GM12878 (cell line): ENCODE results near the gene FKBP1B. TPM values are rescaled to one million over a fixed set of nuclear protein-coding genes. Genes with fewer than 3 reads are reported as not detected.

Experiments
- ATAC-seq: fragments of 200-7000 bp; cut with Tn5 transposase; 3 replicates; pipeline ENCODE4 v1.9.1; 2020; ENCODE audit warnings: mild to moderate bottlenecking, moderate library complexity
- BruUV-seq: library from RNA; stranded (reverse); fragments of 400-500 nt; replicated peaks from 2 replicates; lab custom pipeline; 2021; lab: Mats Ljungman, UMichigan
- CTCF ChIA-PET: fragments of 300-600 bp; sonication (Branson Sonifier 250); formaldehyde crosslinking; extraction: SDS; loops from one replicate; lab custom pipeline; 2021; ENCODE audit warnings: inconsistent platforms; lab: Yijun Ruan, JAX
- POLR2A ChIA-PET: fragments of 350-600 bp; formaldehyde crosslinking; extraction: SDS; loops from one replicate; lab custom pipeline; 2021; ENCODE audit warnings: inconsistent platforms; lab: Charles Lee
- RAD21 ChIA-PET: fragments of 300-600 bp; sonication (Branson Sonifier 250); formaldehyde crosslinking; loops from one replicate; lab custom pipeline; 2023; ENCODE audit warnings: antibody characterized with exemption; ENCODE audit not compliant: unreplicated experiment; lab: Charles Lee
- SMC1A ChIA-PET: fragments of 300-600 bp; sonication (Branson Sonifier 250); formaldehyde crosslinking; loops from one replicate; lab custom pipeline; 2023; ENCODE audit not compliant: unreplicated experiment, uncharacterized antibody; lab: Charles Lee
- DNase-seq: peaks from one replicate; pipeline ENCODE4 v3.0.0-alpha.2; 2011; ENCODE audit warnings: low read depth, low spot score
- FAIRE-seq: peaks from 3 replicates; lab custom pipeline; 2011; peaks lifted over from hg19 to GRCh38; lab: Jason Lieb, UNC
- H2AFZ ChIP-seq: 2 replicates; pipeline ENCODE4 v1.6.0; 2011; ENCODE audit warnings: low read depth, low read length, control low read depth; ENCODE audit not compliant: control insufficient read depth
- H3K27ac ChIP-seq: 2 replicates; pipeline ENCODE4 v1.5.1; 2011; ENCODE audit warnings: control low read depth; ENCODE audit not compliant: control insufficient read depth, insufficient read depth
- H3K27me3 ChIP-seq, 2 experiments: replicated peaks in 1 of 2; 2 replicates each; pipeline versions ENCODE4 v1.6.0 to v1.6.1; 2011; ENCODE audit warnings: low read length in 1 of 2; ENCODE audit not compliant: control insufficient read depth in 2 of 2, insufficient read depth in 2 of 2
- H3K36me3 ChIP-seq, 2 experiments: 2 replicates each; pipeline ENCODE4 v1.5.1; 2011; ENCODE audit warnings: low read length in 1 of 2; ENCODE audit not compliant: control insufficient read depth in 2 of 2, insufficient read depth in 2 of 2
- H3K4me1 ChIP-seq: 2 replicates; pipeline ENCODE4 v1.6.1; 2011; ENCODE audit warnings: mild to moderate bottlenecking, low read length, moderate library complexity, mixed read lengths; ENCODE audit not compliant: control insufficient read depth, insufficient read depth
- H3K4me2 ChIP-seq: 2 replicates; pipeline ENCODE4 v1.6.0; 2011; ENCODE audit warnings: control low read depth; ENCODE audit not compliant: control insufficient read depth, insufficient read depth
- H3K4me3 ChIP-seq: fragments of 200-600 bp; sonication (generic); 2 replicates; pipeline ENCODE4 v1.5.1; 2016
- H3K79me2 ChIP-seq: 2 replicates; pipeline ENCODE4 v1.6.0; 2011; ENCODE audit warnings: low read length; ENCODE audit not compliant: control insufficient read depth, insufficient read depth
- H3K9ac ChIP-seq: 2 replicates; pipeline ENCODE4 v1.8.0; 2011; ENCODE audit warnings: low read length, control low read depth, mixed read lengths; ENCODE audit not compliant: control insufficient read depth, insufficient read depth
- H3K9me3 ChIP-seq: replicated peaks from 3 replicates; pipeline ENCODE4 v1.5.1; 2011; ENCODE audit warnings: mild to moderate bottlenecking, low read length; ENCODE audit not compliant: control insufficient read depth, insufficient read depth
- H4K20me1 ChIP-seq: 2 replicates; pipeline ENCODE4 v1.6.0; 2011; ENCODE audit not compliant: control insufficient read depth, insufficient read depth
- IRF3 ChIP-seq: fragments of 450-650 bp; IDR thresholded peaks from 2 replicates; pipeline ENCODE4 v1.6.1; 2014; ENCODE audit warnings: mild to moderate bottlenecking
- KAT2A ChIP-seq: conservative IDR thresholded peaks from 2 replicates; pipeline ENCODE4 v1.6.1; 2011; ENCODE audit warnings: low read depth, low read length; ENCODE audit not compliant: control insufficient read depth
- SKIL ChIP-seq: fragments of 450-650 bp; IDR thresholded peaks from 2 replicates; pipeline ENCODE4 v1.6.1; 2017; ENCODE audit warnings: mild to moderate bottlenecking, low read depth, inconsistent platforms; ENCODE audit not compliant: poor library complexity, severe bottlenecking
- ZNF217 ChIP-seq: fragments of 450-650 bp; IDR thresholded peaks from 2 replicates; pipeline ENCODE4 v1.6.1; 2017; ENCODE audit warnings: antibody characterized with exemption, mild to moderate bottlenecking
- WGBS: methylation state at CpG from one replicate; pipeline ENCODE4 v1.1.6; 2016; ENCODE audit warnings: low lambda C conversion rate; ENCODE audit not compliant: insufficient replicate concordance, insufficient coverage; ENCODE audit errors: missing lambda C conversion rate; 5-methylcytosine and 5-hydroxymethylcytosine counted together
- in situ Hi-C: fragments of 300-500 bp; cut with MboI; formaldehyde crosslinking; loops from 9 replicates; pipeline ENCODE4 v1.14.3; 2018; ENCODE audit warnings: mixed read lengths
- intact Hi-C: fragments of 100-400 bp; cut with micrococcal nuclease; formaldehyde crosslinking; loops from one replicate; pipeline ENCODE4 v1.14.2; 2022; ENCODE audit not compliant: unreplicated experiment
- polyA plus RNA-seq, 11 experiments: library from polyadenylated mRNA; depleted of rRNA in 4 of 11; unstranded in 6 of 11; stranded (reverse) in 5 of 11; fragments of >200 nt; fragmentation: Nextera tagmentation in 4 of 11; fragmentation: Illumina TruSeq in 1 of 11; extraction: Ambion mirVana in 4 of 11; extraction: Trizol in 1 of 11; gene quantifications; 1 replicate in 1 of 11; 2 replicates in 10 of 11; pipeline versions ENCODE4 v1.2.1 to v1.2.3, GENCODE V29; 2011 to 2016; ENCODE audit warnings: inconsistent platforms in 2 of 11, missing spikeins in 2 of 11, low read depth in 1 of 11
- total RNA-seq, 4 experiments: library from RNA; depleted of rRNA in 3 of 4; stranded (reverse); fragments of >200 nt in 3 of 4; fragmentation: Illumina TruSeq in 1 of 4; extraction: Trizol in 1 of 4; gene quantifications; 2 replicates each; pipeline versions ENCODE4 v1.2.1 to v1.2.3, GENCODE V29; 2013 to 2021

FKBP1B gene
- total and polyA plus RNA-seq, 10 of the 15 experiments (the other 5 are each of a cell fraction or from before 2014, with no cell fraction given), result 0.18 to 0.53 (median 0.24) TPM

- Histone ChIP-seq H3K27ac (no peak overlapping the region), H3K4me2 (no peak overlapping the region), H3K4me1 (no peaks in the 10 kb centered on the region), H3K36me3 (peaks cover 0 to 4% of the 10 kb centered on the region in 2 experiments; a peak in 1 of 4 replicates), H3K27me3 (no peaks in the 10 kb centered on the region; a peak in 1 of 4 replicates), H4K20me1 (no peaks in the 10 kb centered on the region), H3K4me3 (no peak overlapping the region), H3K79me2 (no peaks in the 10 kb centered on the region), H2AFZ (no peak overlapping the region), H3K9ac (no peak overlapping the region), H3K9me3 (no peaks in the 10 kb centered on the region)
- DNase-seq (no peak), FAIRE-seq (no peak), ATAC-seq (no peak)
- TF ChIP-seq IRF3 (no peak), KAT2A (no peak), SKIL (no peak), ZNF217 (no peak)
- ChIA-PET SMC1A (no interaction called here), RAD21 (no interaction called here), POLR2A (no interaction called here), CTCF (no interaction called here)
- 83% methylated on average over 35 of the region's 35 CpGs for WGBS
- intact Hi-C loops, result no loop called here
- no TSS peak for BruUV-seq
- in situ Hi-C loops, result no loop called here
Measured at GRCh38 chr2:24016853-24017703, 32.5 kb upstream of the FKBP1B start.
